Activated CD8-positive, alpha-beta memory T cell treated with anti-CD3 and anti-CD28 coated beads, Interleukin-2, amount 50 U/mL, for 1 hour (primary cell): ENCODE results near the gene SHC3.
"Not testable (repeated sequence)": the region's sequence is repeated elsewhere in the genome, so short reads cannot be mapped to it uniquely, and the experiment has no call there.

Source experiments
- DNase-seq: peaks from one replicate; pipeline ENCODE4 v3.0.0-alpha.2; 2020; ENCODE audit errors: extremely low read depth

The SHC3 gene, protein sequence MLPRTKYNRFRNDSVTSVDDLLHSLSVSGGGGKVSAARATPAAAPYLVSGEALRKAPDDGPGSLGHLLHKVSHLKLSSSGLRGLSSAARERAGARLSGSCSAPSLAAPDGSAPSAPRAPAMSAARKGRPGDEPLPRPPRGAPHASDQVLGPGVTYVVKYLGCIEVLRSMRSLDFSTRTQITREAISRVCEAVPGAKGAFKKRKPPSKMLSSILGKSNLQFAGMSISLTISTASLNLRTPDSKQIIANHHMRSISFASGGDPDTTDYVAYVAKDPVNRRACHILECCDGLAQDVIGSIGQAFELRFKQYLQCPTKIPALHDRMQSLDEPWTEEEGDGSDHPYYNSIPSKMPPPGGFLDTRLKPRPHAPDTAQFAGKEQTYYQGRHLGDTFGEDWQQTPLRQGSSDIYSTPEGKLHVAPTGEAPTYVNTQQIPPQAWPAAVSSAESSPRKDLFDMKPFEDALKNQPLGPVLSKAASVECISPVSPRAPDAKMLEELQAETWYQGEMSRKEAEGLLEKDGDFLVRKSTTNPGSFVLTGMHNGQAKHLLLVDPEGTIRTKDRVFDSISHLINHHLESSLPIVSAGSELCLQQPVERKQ

DNA sequence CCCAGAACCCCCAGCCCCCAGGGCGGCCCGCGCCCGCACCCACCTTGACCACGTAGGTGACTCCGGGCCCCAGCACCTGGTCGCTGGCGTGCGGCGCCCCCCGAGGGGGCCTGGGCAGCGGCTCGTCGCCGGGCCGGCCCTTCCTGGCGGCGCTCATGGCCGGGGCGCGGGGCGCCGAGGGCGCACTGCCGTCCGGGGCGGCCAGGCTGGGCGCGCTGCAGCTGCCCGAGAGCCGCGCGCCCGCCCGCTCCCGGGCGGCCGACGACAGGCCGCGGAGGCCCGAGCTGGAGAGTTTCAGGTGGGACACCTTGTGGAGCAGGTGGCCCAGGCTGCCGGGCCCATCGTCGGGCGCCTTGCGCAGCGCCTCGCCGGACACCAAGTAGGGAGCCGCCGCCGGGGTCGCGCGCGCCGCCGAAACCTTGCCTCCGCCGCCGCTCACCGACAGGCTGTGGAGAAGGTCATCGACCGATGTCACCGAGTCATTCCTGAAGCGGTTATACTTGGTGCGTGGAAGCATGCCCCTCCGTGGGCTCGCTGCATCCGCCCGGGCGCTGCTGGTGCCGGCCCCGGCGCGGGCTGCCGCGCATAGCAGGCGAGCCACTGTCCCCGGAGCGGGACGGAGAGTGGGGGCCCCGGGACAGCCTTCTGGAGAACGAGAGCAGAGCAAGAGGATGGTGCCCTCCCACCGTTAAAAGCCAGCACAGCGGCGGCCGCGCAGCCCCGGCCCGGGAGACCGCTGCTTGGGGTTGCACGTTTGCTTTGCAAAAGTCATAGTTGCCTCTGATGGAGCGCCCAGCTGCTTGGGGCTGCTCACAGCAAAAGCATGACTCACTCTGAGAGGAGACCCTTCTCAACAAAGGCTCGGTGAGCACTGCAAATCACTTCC is at the start of gene SHC3:
SHC3 (minus strand) TSS at position 875 of the 886 bp plus-strand sequence; CDS start at position 517, 358 bp downstream.
- DNase-seq = no peak

DNA sequence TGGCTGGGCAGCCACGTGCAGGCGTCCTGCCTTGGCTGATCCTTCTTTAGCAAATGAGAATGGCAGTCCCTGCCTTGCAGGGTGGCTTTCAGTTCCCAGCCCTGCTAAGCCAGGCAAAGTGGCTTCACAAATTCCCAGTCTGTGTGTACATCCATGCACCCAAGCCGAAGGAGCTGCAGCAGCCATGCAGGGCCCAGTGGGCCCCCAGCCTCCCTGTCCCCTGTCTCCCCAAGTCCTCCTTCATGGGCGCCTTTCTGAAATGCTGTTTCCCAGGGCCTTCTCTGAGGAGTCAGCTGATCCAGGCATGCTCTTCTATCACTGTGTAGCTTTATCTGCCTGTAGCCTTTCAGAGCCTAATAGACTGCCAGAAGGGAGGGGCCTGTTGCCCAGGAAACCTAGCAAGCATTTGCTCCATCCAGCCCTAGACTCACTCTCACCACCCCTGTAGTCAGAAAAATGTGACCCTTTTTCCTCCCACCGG is 47.4 kb upstream of the SHC3 start:
- DNase-seq = no peak

DNA sequence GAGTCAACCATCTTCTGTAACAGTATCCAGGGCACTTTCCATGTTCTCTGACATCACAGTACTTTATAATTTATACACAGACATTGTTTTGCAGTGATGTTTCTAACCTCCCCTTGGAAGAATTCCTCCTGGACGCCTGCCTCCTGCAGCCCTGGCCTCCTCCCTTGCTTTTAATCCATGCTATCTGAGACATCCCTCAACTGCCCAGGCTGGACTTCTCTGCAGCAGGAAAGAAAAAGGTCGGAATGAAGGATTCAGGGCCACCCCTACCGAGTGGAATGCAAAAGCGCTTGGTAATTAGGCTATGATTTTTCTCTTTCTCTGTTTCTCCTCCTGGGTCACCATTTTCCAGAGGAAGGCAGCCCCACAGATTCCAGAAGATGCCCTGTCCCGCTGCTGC is 47.0 kb upstream of the SHC3 start:
- no peak for DNase-seq

DNA sequence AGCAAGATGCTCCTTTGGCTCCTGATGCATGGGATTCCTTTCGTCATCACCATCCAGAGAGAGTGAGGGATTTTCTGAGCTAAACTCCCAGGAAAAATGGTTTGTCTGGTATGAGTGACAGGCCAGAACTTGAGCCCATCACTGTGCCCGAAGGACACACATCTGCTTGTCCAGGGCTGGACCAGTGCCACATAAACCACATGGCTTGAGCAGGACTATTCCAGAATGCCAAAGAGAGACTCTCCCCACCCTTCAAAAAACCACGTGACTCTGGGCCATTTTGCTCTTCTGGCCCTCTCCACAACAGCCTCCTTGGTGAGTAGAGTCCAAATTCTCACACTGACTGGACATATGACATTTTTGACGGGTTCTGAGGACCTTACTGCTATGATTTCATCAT is 46.4 kb upstream of the SHC3 start:
- no peak for DNase-seq

DNA sequence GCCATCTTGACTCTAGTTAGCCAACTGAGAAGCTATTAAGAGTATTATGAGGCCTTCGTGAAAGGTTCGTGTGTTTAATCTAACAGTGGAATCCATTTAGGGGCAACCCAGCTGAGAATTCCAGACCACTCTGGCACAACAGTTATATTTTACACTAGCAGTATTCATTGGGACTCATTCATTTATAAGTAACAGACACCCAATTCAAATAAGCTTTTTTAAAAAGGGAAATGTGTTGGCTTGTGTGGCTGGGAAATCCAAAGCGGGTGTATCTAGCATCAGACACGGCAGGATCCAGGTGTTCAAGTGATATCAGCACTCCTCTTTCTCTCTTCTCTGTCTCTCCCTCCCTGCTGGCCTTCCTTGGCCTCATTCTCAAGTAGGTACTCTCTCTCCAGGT is 46.0 kb upstream of the SHC3 start:
- DNase-seq = no peak

DNA sequence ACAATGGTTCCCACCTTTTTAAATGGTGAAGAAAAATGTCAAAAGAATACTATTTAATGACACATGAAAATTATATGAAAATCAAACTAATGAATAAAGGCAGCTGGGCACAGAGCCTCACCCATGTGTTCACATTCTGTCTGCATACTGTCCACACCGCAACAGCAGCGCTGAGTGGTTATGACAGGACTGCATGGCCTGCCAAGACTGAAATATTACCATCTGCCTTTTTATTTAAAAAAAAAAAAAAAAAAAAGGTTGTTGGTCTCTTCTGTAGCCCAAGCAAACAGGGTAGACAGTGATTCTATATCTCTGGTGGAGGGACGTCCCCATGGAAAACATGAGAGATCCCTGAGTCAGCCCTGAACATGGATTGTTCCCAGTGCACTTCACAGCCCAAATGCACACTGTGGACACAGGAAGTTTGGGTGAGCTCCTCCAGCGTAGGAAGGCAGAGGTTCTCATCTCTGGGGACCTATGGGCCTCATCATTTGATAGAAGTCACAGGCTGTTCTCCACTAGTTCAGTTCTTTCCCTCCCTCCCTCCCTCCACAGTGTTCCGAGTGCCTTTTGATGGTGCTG is 44.9 kb upstream of the SHC3 start:
- DNase-seq = no peak

DNA sequence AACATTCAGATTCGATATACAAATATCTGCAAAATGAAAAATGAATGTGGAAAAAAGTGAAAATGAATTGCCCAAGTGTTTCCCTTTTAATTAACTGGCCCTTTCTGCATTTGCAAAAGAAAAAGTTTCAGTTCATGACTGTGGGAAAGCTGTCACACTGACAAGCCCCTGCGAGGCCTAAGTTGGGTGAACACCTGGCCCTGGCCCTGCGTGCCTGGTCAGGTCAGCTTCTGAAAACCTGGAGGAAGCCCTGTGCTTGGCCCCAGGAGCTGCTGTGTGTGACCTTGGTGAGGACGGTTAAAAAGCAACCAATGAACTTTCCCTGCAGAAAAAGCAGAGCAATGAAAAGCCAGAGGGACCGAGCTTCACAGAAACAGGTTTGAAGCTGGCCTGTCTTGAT is 41.0 kb upstream of the SHC3 start:
- no peak for DNase-seq

DNA sequence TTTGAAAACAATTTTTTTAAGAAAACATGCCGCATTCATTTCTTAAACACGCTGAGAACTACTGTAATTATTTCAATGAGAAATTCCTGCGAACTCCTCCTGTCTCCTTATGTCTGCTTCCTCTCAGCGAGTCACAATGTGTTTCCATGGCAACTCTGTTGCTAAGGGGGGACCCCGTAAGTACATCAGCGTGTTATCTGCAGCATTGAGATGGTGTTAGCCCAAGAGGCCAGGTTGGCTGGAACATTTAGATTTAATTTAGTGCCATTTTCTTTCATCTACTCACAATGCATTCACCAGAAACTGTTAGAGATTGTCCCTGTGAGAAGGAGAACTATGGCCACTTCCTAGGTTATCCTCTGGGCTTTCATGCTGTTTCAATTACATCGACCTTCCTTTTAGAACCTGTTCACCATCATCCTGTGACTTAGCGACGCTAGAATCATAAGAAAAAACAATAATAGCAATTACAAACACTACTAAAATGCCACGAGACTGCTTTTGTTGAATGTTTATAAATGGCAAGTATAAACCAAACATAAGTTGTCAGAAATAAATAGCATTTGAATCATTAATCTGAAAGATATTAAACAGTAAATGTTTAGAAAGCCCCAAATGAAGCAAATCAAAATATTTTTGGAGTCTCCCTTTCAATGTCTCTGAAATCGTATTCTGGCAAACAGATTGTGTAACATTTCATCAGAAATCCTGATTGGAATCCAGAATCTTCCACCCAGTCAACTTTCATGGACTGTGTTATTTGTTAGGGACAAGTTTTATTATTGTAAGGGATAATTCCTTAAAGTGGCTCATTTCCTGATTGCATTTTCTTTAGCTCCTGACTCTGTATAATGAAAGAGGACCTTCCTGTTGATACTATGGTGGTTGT is 39.7 kb upstream of the SHC3 start:
- no peak for DNase-seq

DNA sequence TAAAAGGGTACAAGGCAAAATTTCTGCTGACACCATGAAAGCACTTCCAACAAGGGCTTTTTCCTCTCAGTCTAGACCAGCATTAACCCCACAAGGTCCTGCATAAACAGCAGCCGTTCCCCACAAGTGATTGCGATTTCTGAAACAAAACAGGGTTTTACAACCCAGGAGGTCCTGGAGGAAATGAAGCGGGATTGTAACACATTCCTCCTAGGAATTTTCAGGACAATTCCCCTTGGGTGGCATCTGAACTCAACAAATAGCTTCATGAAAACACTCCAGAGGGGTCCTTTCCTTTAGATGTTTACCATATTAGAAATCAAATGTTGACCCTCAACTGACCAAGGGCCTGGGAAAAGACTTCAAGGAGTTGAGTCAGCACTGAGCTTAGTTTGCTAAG is 36.7 kb upstream of the SHC3 start:
- DNase-seq = no peak

DNA sequence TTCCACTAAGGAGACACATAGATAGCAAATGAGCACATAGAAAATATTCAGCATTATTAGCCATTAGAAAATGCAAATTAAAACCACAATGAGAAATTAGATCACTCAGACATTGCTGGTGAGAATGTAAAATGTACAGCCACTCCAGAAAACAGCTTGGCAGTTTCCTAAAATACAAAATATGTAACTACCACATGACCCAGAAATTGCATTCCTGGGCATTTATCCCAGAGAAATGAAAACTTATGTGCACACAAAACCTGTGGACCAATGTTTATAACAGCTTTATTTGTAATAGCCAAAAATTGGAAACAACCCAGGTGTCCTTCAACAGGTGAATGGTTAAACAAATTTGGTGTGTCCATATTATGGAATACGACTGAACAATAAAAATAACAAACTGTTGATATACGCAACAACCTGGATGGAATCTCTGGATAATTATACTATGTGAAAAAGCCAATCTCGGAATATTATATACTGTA is 34.8 kb upstream of the SHC3 start:
- DNase-seq = no peak

DNA sequence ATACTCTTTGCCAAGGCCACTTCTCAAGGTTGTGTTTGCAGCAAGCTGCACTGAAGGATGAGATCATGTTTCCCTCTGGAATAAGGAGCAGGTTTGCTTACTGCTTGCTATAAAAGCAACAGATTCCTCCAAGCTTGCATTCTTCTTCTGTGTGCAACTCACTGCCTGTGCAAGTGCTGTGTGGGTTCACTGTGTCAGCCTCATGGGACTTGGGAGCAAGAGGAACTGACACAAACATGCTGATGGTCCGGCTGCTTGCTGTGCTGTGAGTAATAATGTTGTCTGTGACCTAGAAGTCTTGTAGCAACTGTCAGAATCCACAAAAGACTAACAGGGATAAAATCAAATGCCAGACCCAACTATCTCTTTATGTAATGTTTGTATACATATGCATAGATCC is 33.6 kb upstream of the SHC3 start:
- no peak for DNase-seq

DNA sequence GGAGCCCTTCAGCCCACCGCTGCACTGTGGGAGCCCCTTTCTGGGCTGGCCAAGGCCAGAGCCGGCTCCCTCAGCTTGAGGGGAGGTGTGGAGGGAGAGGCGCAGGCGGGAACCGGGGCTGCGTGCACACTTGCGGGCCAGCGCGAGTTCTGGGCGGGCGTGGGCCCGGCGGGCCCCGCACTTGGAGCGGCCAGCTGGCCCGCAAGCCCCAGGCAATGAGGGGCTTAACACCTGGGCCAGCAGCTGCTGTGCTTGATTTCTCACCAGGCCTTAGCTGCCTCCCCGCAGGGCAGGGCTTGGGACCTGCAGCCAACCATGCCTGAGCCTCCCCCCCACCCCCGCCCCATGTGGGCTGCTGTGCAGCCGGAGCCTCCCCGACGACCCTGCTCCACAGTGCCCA is 30.7 kb upstream of the SHC3 start:
- DNase-seq = not testable (repeated sequence)

DNA sequence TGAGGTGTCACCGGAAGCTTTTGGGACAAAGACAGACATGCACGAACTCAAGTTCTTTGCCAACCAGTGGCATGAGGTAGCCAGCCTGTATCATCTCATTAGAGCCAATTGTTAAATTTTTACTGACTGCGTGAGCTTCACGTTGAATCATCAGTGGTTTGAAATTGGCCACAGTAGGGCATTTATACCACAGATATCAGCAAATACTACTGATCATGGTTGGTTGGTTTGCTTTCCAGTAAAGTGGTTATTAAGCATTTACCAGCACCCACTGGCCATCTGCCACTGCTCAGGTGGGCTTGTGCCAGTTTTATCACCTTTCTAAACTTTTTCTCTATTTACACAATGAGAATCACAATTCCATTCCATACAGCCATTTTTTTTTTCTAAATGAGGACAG is 28.4 kb upstream of the SHC3 start:
- DNase-seq = no peak

DNA sequence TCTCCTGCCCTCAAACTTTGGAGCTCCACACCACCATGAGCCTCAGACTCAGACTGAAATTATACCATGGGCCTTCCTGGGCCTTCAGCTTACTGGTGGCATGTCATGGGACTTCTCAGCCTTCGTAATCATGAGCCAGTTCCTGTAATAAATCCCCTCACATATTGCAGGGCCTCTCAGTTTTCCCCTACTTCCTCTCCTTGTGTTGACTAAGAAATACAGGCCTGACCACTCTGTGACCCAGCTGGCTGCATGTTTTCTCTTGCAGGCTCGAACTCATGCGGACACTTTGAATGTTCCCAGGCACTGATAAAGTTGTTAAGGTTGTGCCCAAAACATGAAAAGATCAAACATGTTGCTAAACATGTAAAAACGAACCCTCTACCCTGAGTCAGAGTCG is 26.2 kb upstream of the SHC3 start:
- DNase-seq = no peak

DNA sequence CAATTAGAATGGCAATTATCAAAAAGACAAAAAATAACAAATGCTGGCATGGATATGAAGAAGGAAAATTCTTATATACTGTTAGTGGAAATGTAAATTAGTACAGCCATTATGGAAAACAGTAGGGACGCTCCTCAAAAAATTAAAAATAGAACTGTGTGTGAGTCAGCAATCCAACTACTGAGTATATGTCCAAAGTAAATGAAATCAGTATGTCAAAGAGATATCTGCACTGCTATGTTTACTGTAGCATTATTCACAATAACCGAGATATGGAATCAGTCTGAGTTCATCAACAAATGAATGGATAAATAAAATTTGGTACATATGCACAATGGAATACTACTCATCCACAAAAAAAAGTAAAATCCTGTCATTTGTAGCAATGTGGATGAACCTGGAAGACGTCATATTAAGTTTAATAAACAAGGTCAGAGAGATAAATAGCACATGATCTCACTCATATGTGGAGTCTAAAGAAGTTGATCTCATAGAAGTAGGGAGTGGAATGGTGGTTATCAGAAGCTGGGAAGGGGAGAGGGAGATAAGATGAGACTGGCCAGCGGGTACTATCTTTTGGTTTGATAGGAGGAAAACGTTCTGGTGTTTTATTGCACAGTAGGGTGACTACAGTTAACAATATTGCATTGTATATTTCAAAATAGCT is 16.6 kb upstream of the SHC3 start:
- DNase-seq = no peak

DNA sequence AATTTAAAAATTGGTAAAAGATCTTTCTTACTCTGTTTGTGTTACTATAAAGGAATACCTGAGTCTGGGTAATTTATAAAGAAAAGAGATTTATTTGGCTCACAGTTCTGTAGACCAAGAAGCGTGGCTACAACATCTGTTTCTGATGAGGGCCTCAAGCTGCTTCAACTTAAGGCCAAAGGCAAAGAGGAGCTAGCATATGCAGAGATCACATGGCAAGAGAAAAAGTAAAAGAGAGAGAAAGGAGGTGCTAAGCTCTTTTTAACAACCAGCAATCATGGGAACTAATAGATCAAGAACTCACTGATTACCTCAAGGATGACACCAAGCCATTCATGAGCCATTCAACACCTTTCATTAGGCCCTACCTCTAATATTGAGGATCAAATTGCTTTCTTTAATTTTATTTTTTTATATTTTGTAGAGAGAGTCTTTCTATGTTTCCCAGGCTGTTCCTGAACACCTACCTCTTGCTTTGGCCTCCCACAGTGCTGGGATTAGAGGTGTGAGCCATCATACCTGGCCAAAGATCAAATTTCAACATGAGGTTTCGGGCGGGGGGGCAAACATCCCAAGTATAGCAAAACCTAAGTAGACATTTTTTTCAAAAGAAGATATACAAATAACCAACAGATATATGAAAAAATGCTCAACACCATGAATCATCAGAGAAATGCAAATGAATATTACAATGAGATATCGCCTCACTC is 16.0 kb upstream of the SHC3 start:
- DNase-seq = no peak

DNA sequence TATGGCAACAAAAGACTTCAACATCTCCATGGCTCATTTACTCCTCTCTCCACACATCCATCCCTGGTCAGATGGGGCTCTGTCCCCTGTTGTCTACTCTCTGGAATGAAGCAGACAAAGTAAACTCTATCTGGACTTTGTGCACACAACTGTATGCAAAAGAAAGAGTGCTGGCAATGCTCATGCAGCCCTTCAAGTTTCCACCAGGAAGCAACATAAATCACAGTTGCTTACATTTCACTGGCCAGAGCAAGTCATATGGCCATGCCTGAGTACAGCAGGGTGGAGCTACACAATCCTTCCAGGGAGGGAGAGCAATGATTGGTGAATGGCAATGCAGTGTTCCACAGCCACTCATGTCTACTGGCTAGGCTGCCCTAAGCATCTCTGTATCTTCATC is 12.4 kb upstream of the SHC3 start:
- no peak for DNase-seq

DNA sequence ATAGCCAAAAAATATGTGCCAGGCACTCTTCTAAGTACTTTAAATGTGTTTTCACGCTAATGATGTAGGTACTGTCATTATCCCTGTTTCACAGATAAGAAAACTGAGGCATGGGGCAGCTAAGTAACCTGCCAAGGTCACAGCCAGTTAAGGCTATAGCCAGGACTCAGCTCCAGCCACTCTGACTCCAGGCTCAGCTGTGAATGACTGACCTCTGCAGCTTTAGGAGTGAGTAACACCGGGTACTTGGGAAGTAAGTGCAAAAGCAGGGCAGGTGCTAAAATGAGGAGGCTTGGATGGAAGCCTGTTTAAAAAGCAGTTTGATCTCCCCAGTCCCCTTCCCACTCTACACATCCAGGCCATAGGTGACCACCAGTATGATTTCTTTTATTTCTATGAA is 10.6 kb upstream of the SHC3 start:
- DNase-seq = no peak

DNA sequence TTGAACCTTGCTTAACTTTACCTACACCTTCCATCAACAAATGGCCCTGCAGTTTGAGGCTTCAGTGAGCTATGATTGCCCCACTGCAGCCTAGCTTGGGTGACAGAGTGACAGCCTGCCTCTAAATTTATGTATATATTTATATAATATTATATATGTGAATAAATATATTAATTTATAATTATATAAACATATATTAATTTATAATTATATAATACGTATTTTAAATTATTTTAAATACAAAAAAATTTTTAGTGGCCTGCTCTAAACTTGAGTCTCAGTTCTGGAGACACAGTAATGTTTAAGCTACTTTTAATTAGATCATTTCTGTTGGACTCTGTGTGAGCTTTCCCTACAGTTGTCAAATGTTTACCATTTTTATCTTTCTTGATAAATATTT is 9.3 kb upstream of the SHC3 start:
- DNase-seq = no peak

DNA sequence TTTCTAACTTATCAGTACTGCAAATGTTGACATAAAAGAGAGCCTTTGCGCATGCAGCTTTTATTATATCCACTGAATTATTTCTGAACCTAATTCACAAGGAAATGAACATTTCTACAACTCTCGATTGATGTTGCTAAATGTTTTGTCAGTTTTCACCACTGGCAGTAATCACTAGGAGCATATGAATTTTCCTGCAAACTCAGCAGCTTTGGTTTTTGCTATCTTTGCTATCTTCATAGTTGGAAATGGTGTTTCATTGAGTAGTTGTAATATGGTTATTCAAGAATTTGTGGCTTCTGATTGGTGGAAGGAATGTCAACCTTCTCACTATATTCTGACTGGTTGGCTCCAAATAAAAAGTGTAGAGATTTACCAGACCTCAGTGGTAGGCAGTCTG is 8.9 kb upstream of the SHC3 start:
- no peak for DNase-seq
